ENCODE results near the gene POM121L2.

DNA sequence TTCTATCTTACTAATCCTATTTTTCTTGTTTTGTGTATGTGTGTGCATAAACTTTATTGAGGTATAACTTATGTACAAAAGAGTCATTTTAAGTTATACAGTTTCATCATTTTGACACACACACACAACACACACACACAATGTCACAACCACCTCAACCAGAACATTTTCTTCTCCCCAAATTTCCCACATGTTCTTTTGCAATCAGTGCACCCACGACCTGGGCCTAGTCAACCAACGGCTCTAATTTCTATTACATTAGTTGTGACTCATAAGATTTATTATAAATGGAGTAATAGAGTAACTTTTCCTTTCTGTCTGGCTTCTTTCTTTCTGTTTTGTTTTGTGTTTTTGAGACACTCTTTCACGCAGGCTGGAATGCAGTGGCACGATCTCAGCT is 9.8 kb upstream of the POM121L2 start:
- no peak for TF ChIP-seq POLR2A (IDR thresholded peaks at IDR 0.05; ENCODE audit: low read depth, low read length)
- TF ChIP-seq, protein P1, sequence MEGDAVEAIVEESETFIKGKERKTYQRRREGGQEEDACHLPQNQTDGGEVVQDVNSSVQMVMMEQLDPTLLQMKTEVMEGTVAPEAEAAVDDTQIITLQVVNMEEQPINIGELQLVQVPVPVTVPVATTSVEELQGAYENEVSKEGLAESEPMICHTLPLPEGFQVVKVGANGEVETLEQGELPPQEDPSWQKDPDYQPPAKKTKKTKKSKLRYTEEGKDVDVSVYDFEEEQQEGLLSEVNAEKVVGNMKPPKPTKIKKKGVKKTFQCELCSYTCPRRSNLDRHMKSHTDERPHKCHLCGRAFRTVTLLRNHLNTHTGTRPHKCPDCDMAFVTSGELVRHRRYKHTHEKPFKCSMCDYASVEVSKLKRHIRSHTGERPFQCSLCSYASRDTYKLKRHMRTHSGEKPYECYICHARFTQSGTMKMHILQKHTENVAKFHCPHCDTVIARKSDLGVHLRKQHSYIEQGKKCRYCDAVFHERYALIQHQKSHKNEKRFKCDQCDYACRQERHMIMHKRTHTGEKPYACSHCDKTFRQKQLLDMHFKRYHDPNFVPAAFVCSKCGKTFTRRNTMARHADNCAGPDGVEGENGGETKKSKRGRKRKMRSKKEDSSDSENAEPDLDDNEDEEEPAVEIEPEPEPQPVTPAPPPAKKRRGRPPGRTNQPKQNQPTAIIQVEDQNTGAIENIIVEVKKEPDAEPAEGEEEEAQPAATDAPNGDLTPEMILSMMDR (IDR thresholded peaks at IDR 0.05 in 2 of 3, conservative IDR thresholded peaks at IDR 0.05 in 1 of 3; ENCODE audit: control insufficient read depth in 2 of 3, extremely low read depth in 1 of 3, insufficient read depth in 1 of 3, low read depth in 3 of 3, low read length in 3 of 3): no peak
- no peak for TF ChIP-seq EED (IDR thresholded peaks at IDR 0.05; ENCODE audit: low read depth)
- TF ChIP-seq YY1 (IDR thresholded peaks at IDR 0.05; ENCODE audit: low read depth, low read length): no peak
- no peak for TF ChIP-seq POLR2AphosphoS5 (IDR thresholded peaks at IDR 0.05; ENCODE audit: low read length)
- TF ChIP-seq RUNX3 (IDR thresholded peaks at IDR 0.05; ENCODE audit: low read length): no peak
- no peak for TF ChIP-seq EGR1 (IDR thresholded peaks at IDR 0.05; ENCODE audit: borderline replicate concordance in 1 of 2, low read depth in 2 of 2, low read length in 2 of 2)

All from GM12878 (cell line).